GM19468 (cell line): ENCODE data around the gene CTAGE1.
"Not testable (repeated sequence)": the region's sequence is repeated elsewhere in the genome, so short reads cannot be mapped to it uniquely, and the experiment has no call there.

Experiments used
- ATAC-seq: cut with Tn5 transposase; IDR thresholded peaks from one replicate; pipeline ENCODE4 v1.9.1; 2021; ENCODE audit warnings: mild to moderate bottlenecking, moderate library complexity, moderate number of reproducible peaks; ENCODE audit not compliant: unreplicated experiment; ENCODE audit errors: extremely low read depth

The CTAGE1 gene

DNA sequence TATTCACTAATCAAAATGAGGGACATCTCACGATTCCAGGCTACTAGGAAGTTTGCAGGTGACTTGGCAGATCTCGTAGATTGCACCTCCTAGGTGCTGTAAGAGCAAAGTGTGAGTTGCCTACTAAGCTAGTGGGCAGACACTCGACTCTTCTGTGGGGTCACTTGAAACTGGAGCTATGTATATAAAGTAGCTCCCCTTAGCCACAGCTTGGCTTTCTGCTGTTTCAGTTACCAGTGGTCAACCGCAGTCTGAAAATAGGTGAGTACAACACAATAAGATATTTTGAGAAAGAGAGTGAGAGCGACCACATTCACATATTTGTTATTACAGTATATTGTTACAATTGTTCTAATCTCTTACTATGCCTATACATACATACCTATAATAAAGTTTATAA, 23.3 kb downstream of the CTAGE1 start:
- ATAC-seq, result no peak

DNA sequence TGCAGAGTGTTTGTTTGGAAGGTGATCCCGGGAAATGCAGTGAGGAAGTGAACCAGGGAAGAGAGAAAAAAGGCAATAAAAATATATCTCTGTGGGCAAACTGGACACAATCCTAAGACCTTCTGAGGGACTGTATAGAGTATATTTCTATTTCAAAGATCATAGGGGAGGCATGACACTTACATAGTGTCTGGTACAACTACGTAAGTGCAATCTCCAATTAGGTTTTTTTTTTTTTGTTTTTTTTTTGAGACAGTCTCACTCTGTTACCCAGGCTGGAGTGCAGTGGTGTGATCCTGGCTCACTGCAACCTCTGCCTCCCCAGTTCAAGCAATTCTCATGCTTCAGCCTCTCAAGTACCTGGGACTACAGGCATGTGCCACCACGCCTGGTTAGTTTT, 24.6 kb downstream of the CTAGE1 start:
- not testable (repeated sequence) for ATAC-seq

DNA sequence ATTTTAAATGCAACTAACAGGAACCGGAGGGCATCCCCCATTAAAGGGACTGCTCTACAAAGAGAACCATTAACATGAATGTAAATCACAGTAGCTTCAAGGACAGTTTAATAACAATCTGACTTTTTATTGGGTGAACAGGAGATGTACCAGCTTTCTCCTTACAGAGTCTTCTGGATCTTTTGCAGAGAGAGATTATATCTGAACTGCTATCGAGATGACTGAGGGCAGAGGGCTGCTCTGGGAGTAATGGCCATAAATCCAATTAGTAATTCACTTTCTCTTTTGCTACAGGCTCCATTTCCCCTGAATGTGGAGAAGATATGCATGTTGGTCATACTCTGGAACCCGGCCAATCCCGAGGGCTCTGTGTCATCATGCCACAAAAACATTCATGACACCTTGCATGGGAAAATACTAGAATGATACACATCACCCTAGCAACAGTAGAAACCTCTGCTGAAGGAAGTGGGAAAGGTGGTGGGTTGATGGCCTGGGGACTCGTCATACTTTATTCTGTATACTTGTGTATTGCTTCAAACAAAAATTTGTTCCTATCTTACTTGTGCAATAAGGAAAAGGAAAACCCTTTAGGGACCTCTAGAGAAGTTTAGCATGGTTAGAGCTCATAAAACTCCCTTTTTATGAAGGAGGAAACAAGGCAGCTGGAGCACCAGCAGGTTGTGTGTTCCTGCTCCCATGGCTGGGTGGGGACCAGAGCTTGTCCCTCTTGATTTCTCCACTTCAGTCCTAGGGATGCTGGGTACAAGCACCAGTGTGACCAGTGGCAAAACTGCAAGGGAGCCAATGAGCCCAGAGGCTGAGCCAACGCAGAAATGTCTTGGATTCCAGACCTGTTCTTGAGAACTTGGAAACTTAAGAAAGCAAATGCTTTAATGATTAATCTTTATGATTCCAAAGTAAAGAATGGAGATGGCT, 26.0 kb downstream of the CTAGE1 start:
- ATAC-seq, result no peak

DNA sequence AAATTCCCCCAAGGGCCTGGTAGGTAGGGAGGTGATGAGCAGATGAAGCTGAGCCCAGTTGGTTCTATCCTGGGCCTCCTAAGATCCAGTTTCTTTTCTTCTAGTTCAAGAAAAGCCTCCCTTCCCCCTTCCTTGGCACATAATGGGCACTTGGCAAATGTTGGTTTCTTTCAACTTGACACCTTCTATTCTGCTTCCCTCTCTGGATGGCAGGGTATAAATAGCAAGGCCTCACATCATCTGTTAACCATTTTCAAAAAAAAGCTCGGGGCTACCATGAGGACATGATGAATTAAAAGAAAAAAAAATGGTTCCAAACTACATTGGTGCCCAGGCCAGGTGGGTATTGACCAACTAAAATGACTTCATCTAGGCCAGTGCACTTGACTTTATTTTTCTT, 29.9 kb downstream of the CTAGE1 start:
- no peak for ATAC-seq

DNA sequence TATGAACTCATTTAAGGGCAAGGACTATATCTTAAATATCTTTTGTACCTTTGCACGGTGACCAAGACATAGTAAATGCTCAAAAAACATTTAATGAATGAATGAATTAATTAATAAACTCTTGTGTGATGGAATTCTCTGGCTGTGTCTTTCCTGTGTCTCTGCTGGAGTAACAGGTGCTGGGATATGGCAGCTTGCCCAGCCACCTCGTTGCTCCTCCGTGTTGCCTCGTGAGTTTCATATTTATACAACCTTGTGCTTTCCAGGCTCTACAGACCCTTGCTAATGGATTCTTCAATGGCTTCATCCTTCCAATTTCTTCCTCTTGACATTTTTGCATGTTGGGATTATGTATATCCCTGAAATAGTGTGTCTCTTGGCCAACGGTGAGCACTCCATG, 30.4 kb downstream of the CTAGE1 start:
- no peak for ATAC-seq

DNA sequence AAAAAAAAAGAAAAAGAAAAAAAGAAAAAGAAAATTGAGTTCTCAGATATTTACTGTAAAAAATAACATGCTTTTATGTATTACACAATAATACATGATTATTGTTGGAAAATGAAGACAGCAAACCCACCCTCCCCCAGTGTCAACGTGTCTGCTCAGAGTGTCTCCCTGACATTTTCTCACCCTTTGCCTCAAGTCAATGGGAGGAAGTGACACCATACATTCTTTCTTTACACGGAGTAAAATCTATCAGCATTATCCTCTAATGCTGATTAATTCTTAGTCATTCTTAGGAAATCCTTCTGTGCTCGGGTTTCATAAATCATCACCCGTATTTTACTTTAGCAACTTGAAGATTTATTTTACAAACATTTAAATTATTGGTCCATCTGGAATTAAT, 32.0 kb downstream of the CTAGE1 start:
- no peak for ATAC-seq

DNA sequence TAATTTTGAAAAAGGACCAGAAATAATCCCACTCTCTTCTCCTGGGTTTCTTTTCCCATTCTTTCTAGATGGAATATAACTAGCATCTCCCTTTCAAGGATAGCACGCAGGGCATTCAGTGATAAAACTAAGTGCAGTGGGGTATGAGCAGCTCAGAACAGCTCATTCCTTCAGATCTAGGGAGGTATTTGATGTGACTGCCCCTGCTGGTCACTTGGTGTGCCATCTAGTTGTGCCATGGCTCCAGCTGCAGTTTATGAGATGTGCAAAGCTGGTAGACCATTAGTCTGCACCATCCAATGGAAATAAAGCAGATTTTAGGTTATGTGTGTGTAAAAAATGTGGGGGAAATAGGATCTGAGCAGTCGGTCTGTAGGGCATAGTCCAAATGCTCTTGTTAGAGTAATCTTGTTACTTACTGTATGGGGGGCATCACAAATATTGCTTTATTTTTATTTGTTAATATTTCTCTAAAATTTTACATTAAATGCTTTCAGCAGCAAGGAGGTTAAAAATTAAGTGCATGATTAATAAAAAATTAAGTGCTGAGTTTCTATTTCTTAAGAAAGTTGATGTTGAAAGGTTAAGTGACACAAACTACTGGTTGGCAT, 38.9 kb downstream of the CTAGE1 start:
- ATAC-seq, result no peak

DNA sequence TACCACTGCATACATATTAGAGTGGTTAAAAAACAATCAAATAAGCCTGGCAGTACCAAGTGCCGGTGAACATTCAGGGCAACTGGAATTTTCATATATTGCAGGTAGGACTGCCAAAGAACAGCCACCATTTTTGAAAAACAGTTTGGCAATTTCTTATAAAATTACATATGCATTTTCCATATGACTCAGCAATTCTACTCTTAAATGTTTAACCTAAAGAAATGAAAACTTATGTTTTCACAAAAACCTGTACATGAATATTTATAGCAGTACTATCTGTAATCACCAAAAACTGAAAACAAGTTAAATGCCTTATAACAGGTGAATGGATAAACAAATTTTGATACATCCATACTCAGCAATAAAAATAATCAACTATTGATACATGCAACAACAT, 39.9 kb downstream of the CTAGE1 start:
- no peak for ATAC-seq

DNA sequence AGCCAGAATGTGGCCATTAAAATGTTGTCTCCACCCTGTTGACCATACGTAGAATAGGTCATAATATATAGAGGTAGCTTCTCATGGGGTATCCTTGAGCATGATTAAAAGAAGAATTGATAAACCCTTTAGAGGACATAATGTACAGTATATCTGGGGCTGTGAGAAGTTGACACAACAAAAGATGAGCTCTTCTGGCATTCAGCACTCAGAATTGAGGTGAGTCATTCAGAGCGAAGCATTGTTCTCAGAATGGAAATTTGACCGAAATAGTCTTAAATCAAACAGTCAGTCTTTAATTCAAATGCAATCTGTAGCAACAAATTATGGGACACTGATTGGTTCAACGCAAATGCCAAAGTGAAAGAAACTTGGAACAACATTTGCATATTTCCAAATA, 47.3 kb downstream of the CTAGE1 start:
- no peak for ATAC-seq

DNA sequence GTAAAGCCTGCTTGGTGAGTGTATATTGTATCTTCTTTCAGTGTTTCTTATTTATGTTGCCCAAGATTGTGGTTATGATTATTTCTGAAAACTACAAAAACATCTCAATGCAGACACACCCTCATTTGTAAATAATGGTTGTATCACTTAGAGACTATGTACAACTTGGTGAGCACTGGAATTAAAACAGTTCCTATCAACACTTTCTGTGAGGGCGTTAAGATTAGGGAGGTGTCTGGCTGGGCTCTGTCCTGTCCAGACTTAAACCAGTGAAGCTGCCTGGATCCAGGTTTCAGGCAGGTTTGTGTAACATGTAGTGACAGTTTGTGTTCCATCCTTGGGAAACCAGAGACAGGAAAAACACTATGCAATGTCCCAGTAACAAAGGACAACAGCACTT, 49.7 kb downstream of the CTAGE1 start:
- ATAC-seq, result no peak

DNA sequence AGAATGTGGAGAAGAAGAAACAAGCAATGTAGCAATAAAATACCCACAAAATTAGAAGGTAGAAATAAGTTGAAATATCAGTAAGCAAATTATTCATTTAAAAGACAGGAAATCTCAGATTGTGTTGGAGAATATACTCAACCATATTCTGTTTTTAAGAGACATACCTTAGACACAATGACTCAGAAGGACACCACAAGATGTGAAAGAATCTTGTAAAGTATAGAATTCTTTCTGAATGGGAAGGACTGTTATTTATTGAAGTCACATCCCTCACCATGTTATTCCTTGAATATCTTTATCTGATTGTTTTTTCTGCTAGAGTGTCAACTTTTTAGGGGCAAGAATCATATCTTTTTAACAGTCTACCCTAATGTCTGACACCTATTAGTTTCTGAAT, 50.4 kb downstream of the CTAGE1 start:
- ATAC-seq, result no peak

DNA sequence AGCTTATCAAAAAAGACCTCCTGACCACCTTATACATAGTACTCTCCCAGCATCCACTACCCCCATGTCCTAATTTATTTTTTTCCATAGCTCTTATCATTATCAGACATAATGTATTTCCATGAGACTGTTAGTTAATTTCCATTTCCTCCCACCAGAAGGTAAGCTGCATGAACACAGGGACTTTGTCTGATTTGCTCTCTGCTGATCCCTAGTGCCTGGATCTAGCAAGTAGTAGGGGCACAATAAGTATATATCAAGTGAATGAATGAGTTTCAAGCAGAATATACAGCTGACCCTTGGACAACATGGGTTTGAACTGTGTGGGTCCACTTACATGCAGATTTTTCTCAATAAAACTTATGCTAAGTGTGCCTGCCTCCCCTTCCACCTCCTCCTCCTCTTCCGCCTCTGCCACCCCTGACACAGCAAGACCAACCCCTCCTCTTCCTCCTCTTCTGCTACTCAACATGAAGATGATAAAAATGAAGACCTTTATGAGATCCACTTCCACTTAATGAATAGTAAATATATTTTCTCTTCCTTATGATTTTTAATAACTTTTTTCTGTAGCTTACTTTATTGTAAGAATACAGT, 53.8 kb downstream of the CTAGE1 start:
- no peak for ATAC-seq
